Subcutaneous abdominal adipose tissue (tissue), 5 donors: ENCODE results near the gene MAML3.

ENCODE experiments used
- H3K27ac ChIP-seq: one replicate; pipeline ENCODE4 v1.7.0; 2013; ENCODE audit warnings: low read depth, mild to moderate bottlenecking, inconsistent platforms, low read length, moderate library complexity
- H3K27me3 ChIP-seq, 5 donors: one replicate each; pipeline ENCODE4 v1.7.0; 2013; ENCODE audit warnings: low read length in 5 of 5, inconsistent platforms in 1 of 5; ENCODE audit not compliant: control insufficient read depth in 5 of 5, insufficient read depth in 4 of 5
- H3K36me3 ChIP-seq, 5 donors: one replicate each; pipeline ENCODE4 v1.7.0; 2013; ENCODE audit warnings: low read length in 5 of 5; ENCODE audit not compliant: control insufficient read depth in 5 of 5, insufficient read depth in 5 of 5
- H3K4me1 ChIP-seq, 5 donors: one replicate each; pipeline ENCODE4 v1.7.0; 2013; ENCODE audit warnings: low read length in 5 of 5, mild to moderate bottlenecking in 3 of 5, moderate library complexity in 1 of 5; ENCODE audit not compliant: control insufficient read depth in 5 of 5, insufficient read depth in 5 of 5
- H3K4me3 ChIP-seq, 5 donors: one replicate each; pipeline ENCODE4 v1.7.0; 2013; ENCODE audit warnings: low read length in 5 of 5, low read depth in 1 of 5
- H3K9ac ChIP-seq, 5 donors: one replicate each; pipeline ENCODE4 v1.7.0; 2013; ENCODE audit warnings: low read length in 5 of 5, mild to moderate bottlenecking in 4 of 5, moderate library complexity in 3 of 5
- H3K9me3 ChIP-seq, 5 donors: one replicate each; pipeline ENCODE4 v1.7.0; 2013; ENCODE audit warnings: low read length in 5 of 5; ENCODE audit not compliant: control insufficient read depth in 5 of 5
- donor health status: healthy.
- donor health status: healthy.
- donor health status: healthy.
- donor health status: healthy.
- donor health status: healthy.

Gene MAML3

GRCh38 chr4:140180577-140180976, 26.6 kb upstream of the MAML3 start:
- Histone ChIP-seq H3K4me3 (no peak overlapping the region), H3K4me1 (no peaks in the 10 kb centered on the region), H3K9me3 (no peaks in the 10 kb centered on the region), H3K9ac (no peak overlapping the region), H3K27me3 (no peaks in the 10 kb centered on the region), H3K27ac (no peak overlapping the region), H3K36me3 (no peaks in the 10 kb centered on the region)

- Histone ChIP-seq H3K4me1 (no peaks in the 10 kb centered on the region), H3K27me3 (no peaks in the 10 kb centered on the region), H3K9me3 (no peaks in the 10 kb centered on the region), H3K4me3 (no peak overlapping the region), H3K27ac (no peak overlapping the region), H3K9ac (no peak overlapping the region), H3K36me3 (no peaks in the 10 kb centered on the region)
These were observed 22.8 kb upstream of the MAML3 start for GRCh38 chr4:140176735-140177134.

- no peak overlapping the region for H3K9ac ChIP-seq
- no peaks in the 10 kb centered on the region for H3K27me3 ChIP-seq
- H3K4me3 ChIP-seq, result no peak overlapping the region
- no peaks in the 10 kb centered on the region for H3K9me3 ChIP-seq
- H3K4me1 ChIP-seq, result no peaks in the 10 kb centered on the region
- no peaks in the 10 kb centered on the region for H3K36me3 ChIP-seq
- no peak overlapping the region for H3K27ac ChIP-seq
These were observed 20.6 kb upstream of the MAML3 start for GRCh38 chr4:140174543-140174942.

- Histone ChIP-seq H3K9ac (no peak overlapping the region), H3K27ac (no peak overlapping the region), H3K9me3 (no peaks in the 10 kb centered on the region), H3K4me3 (no peak overlapping the region), H3K27me3 (no peaks in the 10 kb centered on the region), H3K36me3 (no peaks in the 10 kb centered on the region), H3K4me1 (no peaks in the 10 kb centered on the region)
These were observed 19.0 kb upstream of the MAML3 start for GRCh38 chr4:140172960-140173359.

GRCh38 chr4:140170299-140170698, 16.3 kb upstream of the MAML3 start:
- no peak overlapping the region for H3K9ac ChIP-seq
- no peaks in the 10 kb centered on the region for H3K27me3 ChIP-seq
- no peaks in the 10 kb centered on the region for H3K36me3 ChIP-seq
- no peak overlapping the region for H3K27ac ChIP-seq
- H3K9me3 ChIP-seq, result no peaks in the 10 kb centered on the region
- H3K4me3 ChIP-seq, result no peak overlapping the region
- H3K4me1 ChIP-seq, result no peaks in the 10 kb centered on the region

GRCh38 chr4:140168936-140169335, 15.0 kb upstream of the MAML3 start:
- Histone ChIP-seq H3K9me3 (no peaks in the 10 kb centered on the region), H3K27me3 (no peaks in the 10 kb centered on the region), H3K4me3 (no peak overlapping the region), H3K9ac (no peak overlapping the region), H3K36me3 (no peaks in the 10 kb centered on the region), H3K4me1 (no peaks in the 10 kb centered on the region), H3K27ac (no peak overlapping the region)

GRCh38 chr4:140168474-140168873, 14.5 kb upstream of the MAML3 start:
- H3K4me1 ChIP-seq, result peaks cover 0 to 3% (median 1%) of the 10 kb centered on the region in 5 donors
- H3K9ac ChIP-seq, result no peak overlapping the region
- no peak overlapping the region for H3K4me3 ChIP-seq
- H3K9me3 ChIP-seq, result no peaks in the 10 kb centered on the region
- H3K27ac ChIP-seq, result no peak overlapping the region
- no peaks in the 10 kb centered on the region for H3K36me3 ChIP-seq
- H3K27me3 ChIP-seq, result no peaks in the 10 kb centered on the region

- no peaks in the 10 kb centered on the region for H3K36me3 ChIP-seq
- H3K4me3 ChIP-seq, result peak overlapping the region; percentile 10 to 51 (median 44)
These were observed 9.2 kb upstream of the MAML3 start for GRCh38 chr4:140163029-140163810.

GRCh38 chr4:140162596-140162995, 8.6 kb upstream of the MAML3 start:
- Histone ChIP-seq H3K4me3 (peak overlapping the region; percentile 10 to 51 (median 44)), H3K4me1 (peaks cover 0 to 15% (median 9%) of the 10 kb centered on the region in 5 donors), H3K9me3 (no peaks in the 10 kb centered on the region), H3K9ac (peak overlapping the region in 1 of 5 donors; percentile 6), H3K36me3 (no peaks in the 10 kb centered on the region), H3K27me3 (no peaks in the 10 kb centered on the region), H3K27ac (no peak overlapping the region)

More at GRCh38 chr4:140163029-140163810, 9.2 kb upstream of the MAML3 start:
- no peaks in the 10 kb centered on the region for H3K27me3 ChIP-seq
- no peaks in the 10 kb centered on the region for H3K9me3 ChIP-seq
- H3K27ac ChIP-seq, result no peak overlapping the region
- peak overlapping the region in 1 of 5 donors; percentile 6 for H3K9ac ChIP-seq
- H3K4me1 ChIP-seq, result peaks cover 0 to 15% (median 9%) of the 10 kb centered on the region in 5 donors

- H3K27ac ChIP-seq, result no peak overlapping the region
- no peaks in the 10 kb centered on the region for H3K9me3 ChIP-seq
- H3K36me3 ChIP-seq, result no peaks in the 10 kb centered on the region
- H3K9ac ChIP-seq, result no peak overlapping the region
- no peak overlapping the region for H3K4me3 ChIP-seq
- no peaks in the 10 kb centered on the region for H3K27me3 ChIP-seq
- H3K4me1 ChIP-seq, result peaks cover 0 to 21% (median 13%) of the 10 kb centered on the region in 5 donors
These were observed 4.5 kb upstream of the MAML3 start for GRCh38 chr4:140158365-140159030.
